GM21390 (cell line): ENCODE measurements around the gene MED29.

Experiments
- ATAC-seq: cut with Tn5 transposase; IDR thresholded peaks from one replicate; pipeline ENCODE4 v1.9.1; 2021; ENCODE audit not compliant: unreplicated experiment

MED29 gene

DNA sequence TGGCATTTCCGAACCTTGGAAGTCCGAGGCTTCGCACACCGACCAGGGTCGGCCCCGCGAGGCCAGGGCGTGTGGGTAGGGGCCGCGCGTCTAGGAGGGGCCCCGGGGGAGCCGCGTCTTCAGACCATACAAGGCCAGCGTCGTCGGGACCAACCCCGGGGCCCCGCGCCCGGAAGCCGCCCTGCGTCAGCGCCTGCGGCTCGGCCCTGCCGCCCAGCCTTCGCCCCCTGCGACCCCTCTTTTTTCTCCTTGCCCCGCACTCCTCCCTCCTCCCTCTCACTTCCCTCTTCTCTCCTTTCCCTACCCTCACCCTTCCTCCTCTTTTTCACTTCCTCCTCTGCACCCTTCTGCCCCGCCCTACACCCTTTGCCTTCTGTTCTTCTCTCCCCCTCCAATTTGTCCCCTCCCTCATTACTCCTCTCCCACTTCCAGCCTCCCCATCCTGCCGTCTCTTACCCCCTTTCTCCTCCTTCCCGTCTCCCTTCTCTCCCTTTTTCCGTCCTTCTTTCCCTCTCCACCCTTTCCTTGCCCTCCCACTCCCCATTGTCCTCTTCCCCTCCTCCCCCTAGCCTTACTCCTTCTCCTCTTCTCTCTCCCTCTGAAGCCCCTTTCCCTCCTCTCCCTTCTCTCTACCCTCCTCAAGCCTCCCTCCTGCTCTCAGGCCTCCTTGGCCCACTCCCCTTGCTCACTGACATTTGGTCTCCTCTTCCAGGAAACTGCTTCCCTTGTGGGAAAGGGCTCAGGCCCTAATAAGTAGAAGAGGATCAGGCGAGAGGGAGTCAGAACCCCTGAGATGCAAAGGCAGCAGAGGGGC lies 19.0 kb downstream of the MED29 start:
- ATAC-seq = no peak

DNA sequence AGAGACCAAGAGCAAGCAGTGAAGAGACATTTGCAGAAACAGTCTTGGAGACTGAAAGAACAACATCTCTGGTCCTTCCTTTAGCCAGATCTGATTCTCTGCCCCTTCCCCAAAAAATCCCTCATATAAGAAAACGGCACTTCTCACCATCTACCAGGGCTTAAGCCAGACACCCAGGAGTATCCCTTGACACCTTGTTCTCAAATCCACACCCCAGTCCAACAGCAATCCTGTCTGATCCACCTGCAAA lies 19.6 kb downstream of the MED29 start:
- no peak for ATAC-seq

DNA sequence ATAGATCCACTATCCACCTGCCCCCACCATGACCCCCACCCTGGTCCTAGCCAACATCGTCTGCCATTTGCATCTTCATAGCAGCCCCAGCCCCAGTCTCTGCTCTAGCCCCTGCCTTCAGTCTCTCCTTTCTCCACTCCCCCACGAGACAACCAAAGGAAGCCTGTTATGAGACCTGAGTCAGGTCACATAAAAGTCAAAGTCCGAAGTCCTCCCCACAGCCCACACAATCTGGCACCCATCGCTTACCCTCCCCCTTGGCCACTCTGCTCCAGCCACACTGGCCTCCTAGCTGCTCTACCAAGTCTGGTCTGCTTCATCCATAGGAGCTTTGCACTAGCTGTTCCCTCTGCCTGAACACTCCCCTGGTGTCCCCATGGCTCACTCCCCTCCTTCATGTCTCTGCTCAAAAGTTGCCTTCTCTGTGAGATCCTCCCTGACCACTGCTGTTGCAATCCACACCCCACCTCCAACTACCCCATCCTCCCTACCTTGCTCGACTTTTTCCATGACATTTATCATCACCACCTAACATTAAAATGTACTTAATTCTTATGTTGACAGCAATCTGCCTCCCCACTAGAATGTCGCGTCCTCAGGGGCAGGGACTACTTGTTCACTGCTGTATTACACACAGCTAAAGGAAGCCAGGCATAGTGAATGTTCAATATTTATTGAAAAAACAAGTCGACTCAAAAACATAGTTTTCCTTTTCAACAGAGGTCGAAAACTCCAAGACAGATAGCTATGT lies 20.1 kb downstream of the MED29 start:
- ATAC-seq = no peak

DNA sequence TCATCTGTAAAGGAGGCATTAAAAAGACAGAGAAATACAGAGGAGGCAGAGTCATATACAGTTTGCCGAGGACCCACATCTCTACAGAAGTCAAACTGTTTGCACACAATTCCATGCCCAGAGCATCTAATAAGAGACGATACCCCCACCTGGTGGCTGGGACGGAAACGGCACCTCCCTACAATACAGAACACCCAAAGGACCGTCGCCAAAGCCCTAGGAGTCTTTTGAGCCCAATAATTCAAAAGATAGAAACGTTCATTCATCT lies 20.6 kb downstream of the MED29 start:
- peak; percentile 25 for ATAC-seq

DNA sequence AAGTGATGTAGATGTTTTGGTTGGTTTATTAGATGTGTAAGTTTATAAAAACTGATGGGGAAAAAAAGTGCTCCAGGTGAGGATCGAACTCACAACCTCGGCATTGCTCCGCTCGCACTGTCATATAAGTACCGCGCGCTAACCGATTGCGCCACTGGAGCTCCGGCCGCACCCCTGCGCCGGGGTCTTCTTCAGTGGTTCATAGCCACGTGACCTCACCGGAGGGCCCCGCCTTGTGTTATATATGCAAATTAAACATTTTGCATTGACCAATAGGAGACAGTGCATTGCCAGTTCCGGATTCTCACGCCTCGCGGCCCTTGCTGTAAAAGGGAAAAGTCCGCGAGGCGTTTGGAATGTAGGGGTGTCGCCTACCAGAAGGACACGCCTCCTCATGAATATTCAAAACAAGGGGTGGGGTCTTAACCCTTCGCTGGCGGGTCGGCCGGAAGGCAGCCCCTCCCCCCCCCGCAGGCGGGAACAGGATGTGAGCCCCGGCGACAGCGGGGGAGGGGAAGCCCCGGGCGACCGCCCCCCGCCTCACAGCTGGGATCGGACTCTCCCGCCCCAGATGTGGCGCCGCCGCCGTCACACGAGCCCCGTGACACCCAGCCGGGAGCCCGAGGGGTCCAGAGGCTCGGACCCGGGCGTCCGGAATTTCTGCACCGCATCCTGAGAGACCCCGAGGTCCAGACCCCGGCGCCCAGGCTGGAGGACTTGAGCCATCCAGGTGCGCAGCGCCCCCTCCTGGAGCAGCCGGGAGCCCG lies 21.1 kb downstream of the MED29 start, which contains the start of gene PLEKHG2:
Gene PLEKHG2 (plus strand): TSS at position 570 of the 767 bp plus-strand sequence. CDS start 1,418 bp downstream, outside the sequence.
- ATAC-seq = peak; percentile 43

DNA sequence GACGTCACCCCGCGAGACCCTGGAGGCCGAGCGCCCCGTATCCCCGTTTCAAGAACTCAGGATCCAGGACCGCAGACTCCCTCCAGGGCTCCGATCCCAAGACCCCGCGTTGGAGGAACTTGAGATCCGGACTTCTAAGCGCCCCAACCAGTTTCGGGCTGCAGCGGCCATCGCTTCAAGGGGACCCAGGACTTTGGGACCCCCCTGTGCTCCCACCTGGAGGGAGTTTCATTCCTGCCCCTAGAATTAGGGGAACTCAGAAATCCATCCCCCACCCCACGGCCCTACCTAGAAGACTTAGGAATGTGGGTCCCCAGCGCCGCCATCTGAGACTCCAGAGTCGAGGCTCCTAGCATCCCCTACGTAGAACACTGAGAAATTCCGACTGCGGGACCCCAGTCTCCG lies 21.7 kb downstream of the MED29 start:
- no peak for ATAC-seq

DNA sequence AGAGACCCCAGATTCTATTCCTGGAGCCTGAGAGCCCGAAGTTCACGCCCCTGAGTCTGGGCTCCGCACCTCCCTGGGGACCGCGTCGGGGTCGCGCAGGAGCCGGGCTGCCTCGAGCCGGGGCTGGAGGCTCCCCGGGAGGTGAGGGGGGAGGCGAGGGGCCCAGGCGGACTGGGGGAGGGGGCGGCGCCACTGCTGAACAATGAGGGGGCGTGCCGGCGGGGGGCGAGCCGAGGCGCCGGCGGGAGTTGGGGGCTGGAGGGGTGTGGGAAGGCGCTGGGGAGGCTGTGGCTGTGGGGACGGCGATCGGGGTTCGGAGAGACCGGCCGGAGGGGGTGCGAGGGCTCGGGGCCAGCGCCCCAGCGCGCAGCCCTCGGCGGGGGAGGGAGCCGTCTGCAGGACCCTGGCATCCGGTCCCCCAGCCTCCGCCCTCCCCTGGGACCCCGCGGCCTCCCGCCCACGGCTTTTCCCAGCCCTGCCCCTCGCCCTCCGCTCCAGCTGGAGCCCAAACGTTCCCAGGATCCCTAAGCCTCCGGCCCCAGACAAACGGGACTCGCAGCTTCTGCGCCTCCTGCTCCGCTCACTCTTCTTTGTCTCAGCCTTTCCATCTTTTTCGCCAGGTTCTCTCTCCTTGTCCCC lies 22.2 kb downstream of the MED29 start:
- no peak for ATAC-seq

DNA sequence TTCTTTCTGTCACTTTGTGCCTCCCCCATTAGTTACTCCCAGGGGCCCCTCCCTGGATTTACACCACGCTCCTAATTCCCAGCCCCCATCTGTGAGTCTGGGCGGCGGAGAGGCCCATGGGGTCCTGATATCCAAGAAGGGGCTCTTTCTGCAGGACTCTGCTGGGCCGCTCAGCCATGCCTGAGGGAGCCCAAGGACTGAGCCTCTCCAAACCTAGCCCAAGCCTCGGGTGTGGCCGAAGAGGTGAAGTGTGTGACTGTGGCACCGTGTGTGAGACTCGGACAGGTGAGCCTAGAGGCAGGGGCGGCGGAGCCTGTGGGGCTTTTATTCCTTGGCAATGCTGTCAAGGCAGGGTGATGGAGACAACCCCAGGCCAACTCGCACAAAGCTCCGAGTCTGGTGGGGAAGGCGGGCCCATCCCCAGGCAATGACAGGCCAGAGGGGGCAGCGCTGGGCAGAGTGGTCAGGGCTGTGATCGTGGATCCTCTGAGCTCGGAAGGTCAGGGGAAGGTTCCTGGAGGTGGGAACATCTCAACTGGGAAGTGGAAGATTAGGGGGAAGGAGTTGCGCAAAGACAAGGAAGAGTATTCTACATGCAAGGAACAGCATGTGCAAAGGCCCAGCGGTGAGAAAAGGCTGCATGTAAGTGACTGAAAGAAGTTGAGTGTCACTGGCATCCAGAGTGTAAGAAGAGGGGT lies 22.9 kb downstream of the MED29 start:
- ATAC-seq = no peak

DNA sequence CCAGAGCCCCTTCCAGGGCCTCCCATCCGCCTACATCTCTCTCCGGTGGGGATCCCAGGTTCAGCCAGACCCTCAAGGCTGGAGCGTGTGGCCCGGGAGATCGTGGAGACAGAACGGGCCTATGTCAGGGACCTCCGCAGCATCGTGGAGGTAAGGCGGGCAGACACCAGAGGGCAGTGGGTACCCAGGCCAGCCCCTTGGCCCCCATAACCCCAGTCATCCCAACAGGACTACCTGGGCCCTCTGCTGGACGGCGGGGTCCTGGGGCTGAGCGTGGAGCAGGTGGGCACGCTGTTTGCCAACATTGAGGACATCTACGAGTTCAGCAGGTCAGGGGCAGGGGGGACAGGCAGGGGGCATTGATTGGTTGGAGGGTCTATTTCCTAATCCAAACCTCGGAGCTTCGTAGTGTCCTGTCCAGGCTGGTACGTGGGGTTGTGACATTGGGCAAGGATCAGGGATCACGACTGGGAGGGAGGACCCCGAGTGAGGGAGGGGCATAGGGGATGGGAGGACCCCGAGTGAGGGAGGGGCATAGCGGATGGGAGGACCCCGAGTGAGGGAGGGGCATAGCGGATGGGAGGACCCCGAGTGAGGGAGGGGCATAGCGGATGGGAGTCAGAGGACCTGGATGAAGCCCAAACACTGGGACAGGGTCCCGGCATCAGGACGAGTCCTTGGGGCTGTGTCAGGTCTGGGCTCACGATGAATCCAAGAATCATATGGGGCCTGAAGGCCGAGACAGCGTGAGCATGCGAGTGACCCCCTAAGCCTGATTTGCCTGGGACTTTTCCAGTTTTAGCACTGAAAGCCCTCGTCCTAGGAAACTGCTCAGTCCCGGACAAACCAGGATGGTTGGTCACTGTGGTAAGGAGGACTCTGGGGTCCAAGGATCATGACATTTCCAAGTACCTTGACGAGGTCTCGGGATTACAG lies 24.2 kb downstream of the MED29 start:
- no peak for ATAC-seq

DNA sequence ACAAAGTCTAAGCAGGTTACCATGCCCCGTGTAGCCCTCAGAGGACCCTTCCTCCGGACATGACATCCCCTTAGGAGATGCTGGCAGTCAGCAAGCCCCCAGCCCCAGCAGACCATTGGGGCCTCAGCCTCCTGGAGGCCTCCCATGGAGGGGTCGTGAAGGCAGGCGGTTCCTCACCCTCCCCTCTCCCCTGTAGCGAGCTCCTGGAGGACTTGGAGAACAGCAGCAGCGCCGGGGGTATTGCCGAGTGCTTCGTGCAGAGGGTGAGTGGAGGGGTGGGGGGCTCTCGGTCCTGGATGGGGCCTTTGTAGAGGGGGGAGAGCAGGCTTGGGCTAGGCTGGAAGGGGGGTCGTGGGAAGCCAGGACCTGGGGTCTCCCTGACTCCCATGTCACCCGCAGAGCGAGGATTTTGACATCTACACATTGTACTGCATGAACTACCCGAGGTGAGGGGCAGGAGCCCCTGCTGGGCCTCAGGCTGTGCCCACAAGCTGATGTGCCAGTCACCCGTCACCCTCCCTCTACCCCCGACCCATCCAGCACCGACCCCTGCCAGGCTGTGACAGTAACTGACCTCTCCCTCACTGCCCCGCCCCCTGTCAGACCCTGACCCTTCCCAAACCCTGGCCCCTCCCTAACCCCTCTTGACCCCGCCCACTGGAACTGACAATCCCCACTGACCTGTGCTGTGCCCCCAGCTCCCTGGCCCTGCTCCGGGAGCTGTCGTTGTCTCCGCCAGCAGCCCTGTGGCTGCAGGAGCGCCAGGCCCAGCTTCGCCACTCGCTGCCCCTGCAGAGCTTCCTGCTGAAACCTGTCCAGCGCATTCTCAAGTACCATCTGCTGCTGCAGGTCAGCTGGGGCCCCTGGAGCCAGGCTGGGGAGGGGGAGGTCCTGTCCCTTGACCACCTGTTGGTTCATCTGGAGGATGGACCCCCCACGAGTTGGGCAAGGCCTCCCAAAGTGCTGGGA lies 25.3 kb downstream of the MED29 start:
- no peak for ATAC-seq

DNA sequence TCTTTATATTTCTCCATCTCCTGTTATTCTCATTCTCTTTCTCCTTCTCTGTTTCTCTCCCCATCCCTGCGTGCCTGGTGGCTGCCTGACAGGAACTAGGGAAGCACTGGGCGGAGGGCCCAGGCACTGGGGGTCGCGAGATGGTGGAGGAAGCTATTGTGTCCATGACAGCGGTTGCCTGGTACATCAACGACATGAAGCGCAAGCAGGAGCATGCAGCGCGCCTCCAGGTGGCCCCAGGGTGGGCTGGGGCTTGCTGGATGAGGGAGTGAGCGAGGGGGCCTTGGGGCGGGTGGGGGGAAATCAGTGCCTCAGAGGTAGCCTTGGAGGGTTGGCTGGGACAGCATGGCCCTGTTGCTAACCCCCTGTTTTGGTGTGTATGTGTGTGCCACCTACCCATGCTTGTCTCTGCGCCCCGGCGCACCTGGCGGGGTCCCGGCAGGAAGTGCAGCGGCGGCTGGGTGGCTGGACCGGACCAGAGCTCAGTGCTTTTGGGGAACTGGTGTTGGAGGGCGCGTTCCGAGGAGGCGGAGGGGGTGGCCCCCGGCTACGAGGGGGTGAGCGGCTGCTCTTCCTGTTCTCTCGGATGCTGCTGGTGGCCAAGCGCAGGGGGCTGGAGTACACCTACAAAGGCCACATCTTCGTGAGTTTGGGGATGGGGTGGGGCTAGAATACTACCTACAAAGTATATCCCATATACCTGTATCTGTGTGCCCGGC lies 26.4 kb downstream of the MED29 start:
- no peak for ATAC-seq

DNA sequence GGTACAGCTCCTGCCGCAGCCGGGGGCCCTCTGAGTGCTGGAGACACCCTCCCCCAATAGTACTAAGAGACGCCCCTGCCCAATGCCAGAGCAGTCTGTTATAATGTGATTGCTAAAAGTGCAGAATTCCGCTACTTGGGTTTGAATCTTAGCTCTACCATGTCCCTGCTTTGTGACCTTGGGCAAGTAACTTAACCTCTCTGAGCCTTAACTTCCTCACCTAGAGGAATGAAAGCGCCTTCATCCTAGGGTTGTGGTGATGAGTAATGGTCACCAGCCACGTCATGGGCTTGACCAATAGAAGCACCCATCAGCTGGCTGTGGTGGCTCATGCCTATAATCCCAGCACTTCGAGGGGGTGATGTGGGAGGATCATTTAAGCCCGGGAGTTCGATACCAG lies 27.8 kb downstream of the MED29 start:
- ATAC-seq = no peak

DNA sequence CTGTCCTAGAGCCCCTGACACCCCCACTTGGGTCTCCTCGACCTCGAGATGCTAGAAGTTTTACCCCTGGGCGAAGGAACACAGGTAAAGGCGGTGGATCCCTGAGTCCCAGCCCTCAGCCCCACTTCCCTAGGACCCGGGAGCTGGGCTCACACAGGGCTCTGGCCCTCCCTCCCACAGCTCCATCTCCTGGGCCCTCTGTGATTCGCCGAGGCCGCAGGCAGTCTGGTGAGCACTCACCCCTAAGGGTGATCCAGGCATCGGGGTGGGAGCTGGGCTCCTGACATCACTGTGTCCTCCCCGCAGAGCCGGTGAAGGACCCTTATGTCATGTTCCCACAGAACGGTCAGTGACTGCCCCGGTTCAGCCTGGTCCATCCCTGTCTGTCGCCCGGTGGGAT lies 29.6 kb downstream of the MED29 start:
- ATAC-seq = no peak

DNA sequence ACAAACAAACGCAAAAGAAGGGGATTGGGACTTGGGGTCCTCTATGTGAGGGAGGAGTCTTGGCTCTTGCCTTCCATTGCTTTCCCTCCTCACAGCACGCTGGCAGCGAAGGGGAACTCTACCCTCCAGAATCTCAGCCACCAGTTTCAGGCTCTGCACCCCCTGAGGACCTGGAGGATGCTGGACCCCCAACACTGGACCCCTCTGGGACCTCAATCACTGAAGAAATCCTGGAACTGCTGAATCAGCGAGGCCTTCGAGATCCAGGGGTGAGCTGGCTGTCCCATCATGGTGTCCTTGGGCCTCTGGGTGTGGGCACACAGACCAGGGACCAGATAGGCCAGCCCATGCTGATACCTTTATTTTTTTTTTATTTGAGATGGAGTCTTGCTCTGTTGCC lies 30.8 kb downstream of the MED29 start:
- no peak for ATAC-seq

DNA sequence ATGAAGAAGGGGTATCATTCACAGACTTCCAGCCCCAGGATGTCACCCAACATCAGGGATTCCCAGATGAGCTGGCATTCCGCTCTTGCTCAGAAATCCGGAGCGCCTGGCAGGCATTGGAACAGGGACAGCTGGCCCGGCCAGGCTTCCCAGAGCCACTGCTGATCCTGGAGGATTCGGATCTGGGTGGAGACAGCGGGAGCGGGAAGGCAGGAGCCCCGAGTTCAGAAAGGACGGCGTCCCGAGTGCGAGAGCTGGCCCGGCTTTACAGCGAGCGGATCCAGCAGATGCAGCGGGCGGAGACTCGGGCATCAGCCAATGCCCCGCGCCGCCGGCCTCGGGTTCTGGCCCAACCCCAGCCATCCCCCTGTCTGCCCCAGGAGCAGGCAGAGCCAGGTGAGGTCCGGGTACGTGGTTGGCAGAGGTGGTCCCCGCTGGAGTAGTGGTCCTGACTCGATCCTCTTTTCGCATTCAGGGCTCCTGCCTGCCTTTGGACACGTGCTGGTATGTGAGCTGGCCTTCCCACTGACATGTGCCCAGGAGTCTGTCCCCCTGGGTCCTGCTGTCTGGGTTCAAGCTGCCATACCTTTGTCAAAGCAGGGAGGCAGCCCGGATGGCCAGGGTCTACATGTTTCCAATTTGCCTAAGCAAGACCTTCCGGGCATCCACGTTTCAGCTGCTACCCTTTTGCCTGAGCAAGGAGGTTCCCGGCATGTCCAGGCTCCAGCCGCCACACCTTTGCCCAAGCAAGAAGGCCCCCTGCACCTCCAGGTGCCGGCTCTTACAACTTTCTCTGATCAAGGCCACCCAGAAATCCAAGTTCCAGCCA lies 32.3 kb downstream of the MED29 start:
- ATAC-seq = no peak

DNA sequence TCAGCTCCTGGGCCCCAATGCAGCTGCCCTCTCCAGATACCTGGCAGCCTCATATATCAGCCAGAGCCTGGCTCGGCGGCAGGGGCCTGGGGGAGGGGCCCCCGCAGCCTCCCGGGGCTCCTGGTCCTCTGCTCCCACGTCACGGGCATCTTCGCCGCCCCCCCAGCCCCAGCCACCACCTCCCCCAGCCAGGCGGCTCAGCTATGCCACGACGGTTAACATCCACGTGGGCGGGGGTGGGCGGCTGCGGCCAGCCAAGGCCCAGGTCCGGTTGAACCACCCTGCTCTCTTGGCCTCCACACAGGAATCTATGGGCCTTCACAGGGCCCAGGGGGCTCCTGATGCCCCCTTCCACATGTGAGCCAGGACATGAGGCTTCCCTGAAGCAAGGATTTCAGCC lies 33.8 kb downstream of the MED29 start:
- no peak for ATAC-seq

DNA sequence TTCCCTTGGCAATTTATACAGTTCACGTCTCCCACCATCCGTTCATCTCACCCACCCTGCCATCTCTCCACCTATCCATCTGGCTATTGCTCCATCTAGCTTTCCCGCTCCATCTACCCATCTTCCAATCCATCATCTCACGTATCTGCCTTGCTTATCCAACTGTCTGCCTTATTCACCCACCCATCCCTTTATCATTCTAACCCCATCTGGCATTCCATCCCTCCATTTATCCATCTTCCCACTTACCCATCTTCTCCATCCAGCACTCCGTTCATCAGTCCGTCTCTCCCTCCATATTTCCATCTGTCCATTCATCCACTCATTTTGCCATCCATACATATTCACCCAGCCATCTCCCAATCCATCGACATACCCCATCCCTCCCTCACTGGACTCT lies 34.6 kb downstream of the MED29 start:
- ATAC-seq = no peak
